ENCODE data around the gene PHACTR3. TPM values are rescaled to one million over a fixed set of nuclear protein-coding genes. Genes with fewer than 3 reads are reported as not detected.
A peak's percentile ranks its signal among the peaks of the same experiment; 100 is the strongest.

PHACTR3 gene
- polyA plus RNA-seq, 2 of the 4 experiments (the other 2 are of a cell fraction), result not detected

DNA sequence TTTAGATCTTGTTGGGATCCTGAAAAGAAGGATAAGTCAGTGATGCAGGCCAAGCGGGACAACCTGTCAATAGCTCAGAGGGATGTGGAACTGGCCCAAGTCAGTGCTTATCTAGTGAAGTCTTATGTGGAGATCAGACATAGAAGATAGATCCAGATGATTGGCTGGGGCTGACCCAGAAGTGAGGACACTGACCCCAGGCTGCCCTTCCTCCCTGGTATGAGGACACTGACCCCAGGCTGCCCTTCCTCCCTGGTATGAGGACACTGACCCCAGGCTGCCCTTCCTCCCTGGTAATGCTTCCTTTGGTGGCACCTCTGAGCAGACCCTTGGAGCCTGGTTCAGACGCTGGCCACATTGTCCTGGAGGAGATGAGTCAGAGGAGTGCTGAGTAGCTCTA, 159.7 kb downstream of the PHACTR3 start:
- DNase-seq (ENCODE audit: low read depth in 1 of 2, low spot score in 1 of 2) (no peak), ATAC-seq (no peak), FAIRE-seq (no peak)
- Histone ChIP-seq H3K9me3 (no peaks in the 10 kb centered on the region; the same call in 2 of the 3 replicates), H3K4me2 (no peak overlapping the region), H3K4me1 (no peaks in the 10 kb centered on the region), H3K27ac (no peak overlapping the region), H3K4me3 (no peak overlapping the region)
- WGBS (ENCODE audit: missing lambda C conversion rate), result 2% methylated on average over 2 of the region's 2 CpGs
- TF ChIP-seq GATA3 (IDR thresholded peaks at IDR 0.05; ENCODE audit: borderline replicate concordance), result no peak
- no peak for TF ChIP-seq HOXB13 (CRISPR knock-in tag; IDR thresholded peaks at IDR 0.05; ENCODE audit: low read depth)
- TF ChIP-seq HDAC2 (IDR thresholded peaks at IDR 0.05), result no peak
- TF ChIP-seq FOSB (CRISPR knock-in tag; IDR thresholded peaks at IDR 0.05), result no peak
- TF ChIP-seq CBX8 (IDR thresholded peaks at IDR 0.05), result no peak
- TF ChIP-seq CHD2 (IDR thresholded peaks at IDR 0.05; ENCODE audit: low read length, partially characterized antibody), result no peak
- no peak for TF ChIP-seq HEYL (CRISPR knock-in tag; IDR thresholded peaks at IDR 0.05)
- TF ChIP-seq, protein P1, sequence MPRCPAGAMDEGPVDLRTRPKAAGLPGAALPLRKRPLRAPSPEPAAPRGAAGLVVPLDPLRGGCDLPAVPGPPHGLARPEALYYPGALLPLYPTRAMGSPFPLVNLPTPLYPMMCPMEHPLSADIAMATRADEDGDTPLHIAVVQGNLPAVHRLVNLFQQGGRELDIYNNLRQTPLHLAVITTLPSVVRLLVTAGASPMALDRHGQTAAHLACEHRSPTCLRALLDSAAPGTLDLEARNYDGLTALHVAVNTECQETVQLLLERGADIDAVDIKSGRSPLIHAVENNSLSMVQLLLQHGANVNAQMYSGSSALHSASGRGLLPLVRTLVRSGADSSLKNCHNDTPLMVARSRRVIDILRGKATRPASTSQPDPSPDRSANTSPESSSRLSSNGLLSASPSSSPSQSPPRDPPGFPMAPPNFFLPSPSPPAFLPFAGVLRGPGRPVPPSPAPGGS (IDR thresholded peaks at IDR 0.05), result no peak
- no peak for TF ChIP-seq EHF (CRISPR knock-in tag; IDR thresholded peaks at IDR 0.05)
- no peak for TF ChIP-seq POLR2AphosphoS2 (conservative IDR thresholded peaks at IDR 0.05; ENCODE audit: low read length)
- no peak for TF ChIP-seq FOXS1 (CRISPR knock-in tag; IDR thresholded peaks at IDR 0.05)
- TF ChIP-seq MAFK (IDR thresholded peaks at IDR 0.05; ENCODE audit: partially characterized antibody), result no peak
- TF ChIP-seq KDM1A (IDR thresholded peaks at IDR 0.05; ENCODE audit: low read depth), result no peak
- ChIA-PET POLR2A (no interaction called here), CTCF (interaction anchor here (2.6 kb wide), 1 partner anchor 13 kb away, joined by 8 read pairs; no protein-coding TSS in a partner anchor)

DNA sequence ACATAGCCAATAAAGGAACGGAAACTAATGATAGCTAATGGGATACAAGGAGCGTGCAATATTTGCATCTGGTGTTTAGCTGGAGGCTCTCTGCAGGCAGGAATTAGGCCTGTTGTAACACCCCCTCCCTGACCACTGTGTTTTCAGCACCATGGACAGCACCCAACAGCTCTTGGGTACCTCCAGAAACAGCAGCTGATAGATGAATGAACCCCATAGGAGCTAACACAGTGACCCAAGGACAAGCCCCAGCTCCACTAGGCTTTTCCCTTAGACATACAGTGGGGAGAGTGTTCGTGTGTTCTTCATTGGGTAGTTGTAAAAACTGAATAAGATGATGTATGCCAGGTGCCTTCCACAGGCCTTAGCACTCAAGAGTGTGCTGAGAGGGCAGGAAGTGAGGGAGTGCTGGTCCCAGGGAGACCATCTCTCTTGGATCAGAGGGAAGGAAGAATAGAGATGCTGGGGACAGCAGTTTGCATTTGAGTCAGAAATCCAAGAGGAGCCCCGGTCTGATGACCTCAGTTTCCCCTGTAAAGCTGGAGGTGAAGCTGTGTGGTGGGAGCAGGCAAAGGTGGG, 161.3 kb downstream of the PHACTR3 start:
- TF ChIP-seq EHMT2 (IDR thresholded peaks at IDR 0.05; ENCODE audit: low read depth), result peak; percentile 87
- TF ChIP-seq, protein P2, sequence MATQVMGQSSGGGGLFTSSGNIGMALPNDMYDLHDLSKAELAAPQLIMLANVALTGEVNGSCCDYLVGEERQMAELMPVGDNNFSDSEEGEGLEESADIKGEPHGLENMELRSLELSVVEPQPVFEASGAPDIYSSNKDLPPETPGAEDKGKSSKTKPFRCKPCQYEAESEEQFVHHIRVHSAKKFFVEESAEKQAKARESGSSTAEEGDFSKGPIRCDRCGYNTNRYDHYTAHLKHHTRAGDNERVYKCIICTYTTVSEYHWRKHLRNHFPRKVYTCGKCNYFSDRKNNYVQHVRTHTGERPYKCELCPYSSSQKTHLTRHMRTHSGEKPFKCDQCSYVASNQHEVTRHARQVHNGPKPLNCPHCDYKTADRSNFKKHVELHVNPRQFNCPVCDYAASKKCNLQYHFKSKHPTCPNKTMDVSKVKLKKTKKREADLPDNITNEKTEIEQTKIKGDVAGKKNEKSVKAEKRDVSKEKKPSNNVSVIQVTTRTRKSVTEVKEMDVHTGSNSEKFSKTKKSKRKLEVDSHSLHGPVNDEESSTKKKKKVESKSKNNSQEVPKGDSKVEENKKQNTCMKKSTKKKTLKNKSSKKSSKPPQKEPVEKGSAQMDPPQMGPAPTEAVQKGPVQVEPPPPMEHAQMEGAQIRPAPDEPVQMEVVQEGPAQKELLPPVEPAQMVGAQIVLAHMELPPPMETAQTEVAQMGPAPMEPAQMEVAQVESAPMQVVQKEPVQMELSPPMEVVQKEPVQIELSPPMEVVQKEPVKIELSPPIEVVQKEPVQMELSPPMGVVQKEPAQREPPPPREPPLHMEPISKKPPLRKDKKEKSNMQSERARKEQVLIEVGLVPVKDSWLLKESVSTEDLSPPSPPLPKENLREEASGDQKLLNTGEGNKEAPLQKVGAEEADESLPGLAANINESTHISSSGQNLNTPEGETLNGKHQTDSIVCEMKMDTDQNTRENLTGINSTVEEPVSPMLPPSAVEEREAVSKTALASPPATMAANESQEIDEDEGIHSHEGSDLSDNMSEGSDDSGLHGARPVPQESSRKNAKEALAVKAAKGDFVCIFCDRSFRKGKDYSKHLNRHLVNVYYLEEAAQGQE (IDR thresholded peaks at IDR 0.05), result peak; percentile 90
- no peak for TF ChIP-seq MYC (IDR thresholded peaks at IDR 0.05; ENCODE audit: borderline replicate concordance, low read length)
- POLR2A ChIA-PET, result no interaction called here
- no peak overlapping the region for H3K27ac ChIP-seq
- ATAC-seq (no peak), DNase-seq (ENCODE audit: low read depth in 1 of 2, low spot score in 1 of 2) (no peak), FAIRE-seq (no peak)
- no peaks in the 10 kb centered on the region; the same call in 2 of the 3 replicates for H3K9me3 ChIP-seq
- CTCF ChIA-PET, result interaction anchor here (1.6 to 2.7 kb wide), 2 partner anchors 14 to 15 kb away, joined by 7 to 10 read pairs; no protein-coding TSS in a partner anchor
- H3K4me1 ChIP-seq, result no peaks in the 10 kb centered on the region
- H3K4me3 ChIP-seq, result no peak overlapping the region
- no peak overlapping the region for H3K4me2 ChIP-seq
- WGBS (ENCODE audit: missing lambda C conversion rate), result 23% methylated on average over 4 of the region's 4 CpGs

DNA sequence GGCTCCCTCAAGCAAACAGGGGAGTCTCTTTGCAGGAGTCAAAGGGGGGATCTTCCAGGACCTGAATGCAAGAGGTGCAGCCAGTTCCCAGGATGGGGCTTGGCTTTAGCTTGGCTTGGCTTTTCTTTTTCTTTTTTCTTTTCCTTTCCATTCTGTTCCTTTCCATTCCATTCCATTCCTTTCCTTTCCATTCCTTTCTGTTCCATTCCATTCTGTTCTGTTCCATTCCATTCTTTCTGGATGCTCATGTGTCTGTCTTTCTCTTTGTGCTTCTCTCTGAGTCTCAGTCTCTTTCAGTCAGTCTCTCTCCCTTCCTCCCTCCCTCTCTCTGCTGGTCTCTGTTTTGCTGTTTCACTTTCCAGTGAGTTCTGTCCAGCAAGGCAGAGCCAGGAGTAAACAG, 163.3 kb downstream of the PHACTR3 start:
- no peak for ATAC-seq
- peak; percentile 98 for FAIRE-seq
- H3K9me3 ChIP-seq, result no peaks in the 10 kb centered on the region; the same call in 2 of the 3 replicates
- no peak overlapping the region for H3K4me3 ChIP-seq
- POLR2A ChIA-PET, result no interaction called here
- no peaks in the 10 kb centered on the region for H3K4me1 ChIP-seq
- H3K27ac ChIP-seq, result no peak overlapping the region
- no peak for DNase-seq (ENCODE audit: low read depth in 1 of 2, low spot score in 1 of 2)
- no peak overlapping the region for H3K4me2 ChIP-seq
- CTCF ChIA-PET, result interaction anchor here (0.7 to 2.7 kb wide), 3 partner anchors 9 to 16 kb away, joined by 3 to 10 read pairs (median 3); no protein-coding TSS in a partner anchor
- TF ChIP-seq ESRRA (IDR thresholded peaks at IDR 0.05; ENCODE audit: borderline replicate concordance, low read length) (no peak), SREBF2 (IDR thresholded peaks at IDR 0.05) (no peak), ZNF302 (CRISPR knock-in tag; IDR thresholded peaks at IDR 0.05) (no peak), KDM1A (IDR thresholded peaks at IDR 0.05; ENCODE audit: low read depth) (no peak), ZSCAN20 (CRISPR knock-in tag; IDR thresholded peaks at IDR 0.05) (no peak), CHD2 (IDR thresholded peaks at IDR 0.05; ENCODE audit: low read length, partially characterized antibody) (no peak), CEBPB (IDR thresholded peaks at IDR 0.05) (no peak), EHMT2 (IDR thresholded peaks at IDR 0.05; ENCODE audit: low read depth) (no peak), RARB (CRISPR knock-in tag; IDR thresholded peaks at IDR 0.05) (no peak), KDM5A (IDR thresholded peaks at IDR 0.05) (no peak), HDAC2 (IDR thresholded peaks at IDR 0.05) (no peak), ZFP36 (IDR thresholded peaks at IDR 0.05; ENCODE audit: borderline replicate concordance, partially characterized antibody) (no peak), BHLHE40 (IDR thresholded peaks at IDR 0.05; ENCODE audit: low read depth, low read length) (no peak), FOSB (CRISPR knock-in tag; IDR thresholded peaks at IDR 0.05) (no peak)
- TF ChIP-seq, protein P3, sequence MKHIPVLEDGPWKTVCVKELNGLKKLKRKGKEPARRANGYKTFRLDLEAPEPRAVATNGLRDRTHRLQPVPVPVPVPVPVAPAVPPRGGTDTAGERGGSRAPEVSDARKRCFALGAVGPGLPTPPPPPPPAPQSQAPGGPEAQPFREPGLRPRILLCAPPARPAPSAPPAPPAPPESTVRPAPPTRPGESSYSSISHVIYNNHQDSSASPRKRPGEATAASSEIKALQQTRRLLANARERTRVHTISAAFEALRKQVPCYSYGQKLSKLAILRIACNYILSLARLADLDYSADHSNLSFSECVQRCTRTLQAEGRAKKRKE (CRISPR knock-in tag; IDR thresholded peaks at IDR 0.05; ENCODE audit: low read depth), result no peak
- TF ChIP-seq, protein P1 (IDR thresholded peaks at IDR 0.05), result no peak
- TF ChIP-seq, protein P4, sequence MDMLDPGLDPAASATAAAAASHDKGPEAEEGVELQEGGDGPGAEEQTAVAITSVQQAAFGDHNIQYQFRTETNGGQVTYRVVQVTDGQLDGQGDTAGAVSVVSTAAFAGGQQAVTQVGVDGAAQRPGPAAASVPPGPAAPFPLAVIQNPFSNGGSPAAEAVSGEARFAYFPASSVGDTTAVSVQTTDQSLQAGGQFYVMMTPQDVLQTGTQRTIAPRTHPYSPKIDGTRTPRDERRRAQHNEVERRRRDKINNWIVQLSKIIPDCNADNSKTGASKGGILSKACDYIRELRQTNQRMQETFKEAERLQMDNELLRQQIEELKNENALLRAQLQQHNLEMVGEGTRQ (IDR thresholded peaks at IDR 0.05), result no peak

All from A549 (cell line).